GM21447 (cell line): ENCODE results near the gene ACSL5.
"Not testable (repeated sequence)": the region's sequence is repeated elsewhere in the genome, so short reads cannot be mapped to it uniquely, and the experiment has no call there.

ENCODE experiments used
- ATAC-seq: cut with Tn5 transposase; IDR thresholded peaks from one replicate; pipeline ENCODE4 v1.9.1; 2021; ENCODE audit not compliant: unreplicated experiment

The ACSL5 gene

DNA sequence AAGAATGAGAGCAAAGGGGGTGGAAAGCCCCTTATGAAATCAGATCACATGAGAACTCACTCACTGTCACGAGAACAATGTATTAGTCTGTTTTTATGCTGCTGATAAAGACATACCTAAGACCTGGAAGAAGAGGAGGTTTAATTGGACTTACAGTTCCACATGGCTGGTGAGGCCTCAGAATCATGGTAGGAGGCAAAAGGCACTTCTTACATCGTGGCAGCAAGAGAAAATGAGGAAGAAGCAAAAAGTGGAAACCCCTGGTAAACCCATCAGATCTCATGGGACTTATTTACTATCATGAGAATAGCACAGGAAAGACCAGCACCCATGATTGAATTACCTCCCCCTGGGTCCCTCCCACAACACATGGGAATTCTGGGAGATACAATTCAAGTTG, 32.9 kb downstream of the ACSL5 start:
- not testable (repeated sequence) for ATAC-seq

DNA sequence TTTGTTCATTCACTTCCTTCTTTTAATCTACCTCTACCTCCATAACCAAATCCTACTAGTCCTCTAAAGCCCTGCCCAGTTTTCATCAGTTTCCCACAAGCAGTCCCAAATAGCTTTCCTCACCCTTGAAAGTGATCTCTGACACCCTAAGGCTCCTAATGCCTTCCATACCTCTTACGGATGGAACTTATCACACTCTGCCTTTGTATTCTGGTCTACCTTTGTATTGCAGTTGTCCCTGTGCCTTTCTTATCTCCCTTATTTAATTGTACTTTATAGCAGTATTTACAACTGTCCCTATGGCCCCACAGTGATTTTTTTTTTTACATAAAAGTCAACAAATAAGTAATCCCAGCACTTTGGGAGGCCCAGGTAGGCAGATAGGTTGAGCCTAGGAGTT, 33.8 kb downstream of the ACSL5 start:
- ATAC-seq = no peak

DNA sequence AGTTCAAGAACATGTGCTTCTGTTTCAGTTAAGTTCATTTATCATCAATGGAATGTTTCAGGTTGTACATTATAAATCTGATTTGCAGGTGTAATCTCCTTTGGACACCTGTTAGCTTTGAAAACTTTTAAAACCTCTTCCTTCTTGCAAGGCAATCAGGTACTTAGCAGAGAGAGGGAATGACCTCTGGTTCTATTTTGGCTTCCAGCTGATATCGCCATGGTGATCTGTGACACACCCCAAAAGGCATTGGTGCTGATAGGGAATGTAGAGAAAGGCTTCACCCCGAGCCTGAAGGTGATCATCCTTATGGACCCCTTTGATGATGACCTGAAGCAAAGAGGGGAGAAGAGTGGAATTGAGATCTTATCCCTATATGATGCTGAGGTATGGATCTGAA, 35.4 kb downstream of the ACSL5 start:
- no peak for ATAC-seq

DNA sequence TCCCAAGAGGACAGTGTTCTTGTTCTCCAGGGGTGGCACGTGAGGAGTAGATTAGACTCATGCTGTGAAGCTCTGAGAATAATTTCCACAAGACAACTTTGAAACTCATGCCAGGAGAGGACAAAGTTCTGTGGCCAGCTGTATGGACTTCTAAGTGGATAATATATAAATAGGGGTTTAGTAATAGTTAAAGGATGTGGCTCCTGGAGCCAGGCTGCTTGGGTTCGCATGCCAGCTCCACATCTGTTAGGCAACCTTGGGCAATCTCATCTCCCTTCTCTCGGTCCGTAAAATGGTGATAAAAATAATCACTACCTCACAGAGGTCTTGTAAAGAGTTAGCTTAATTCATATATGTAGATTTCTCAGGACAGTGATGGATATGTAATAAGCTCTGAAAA, 35.8 kb downstream of the ACSL5 start:
- no peak for ATAC-seq

DNA sequence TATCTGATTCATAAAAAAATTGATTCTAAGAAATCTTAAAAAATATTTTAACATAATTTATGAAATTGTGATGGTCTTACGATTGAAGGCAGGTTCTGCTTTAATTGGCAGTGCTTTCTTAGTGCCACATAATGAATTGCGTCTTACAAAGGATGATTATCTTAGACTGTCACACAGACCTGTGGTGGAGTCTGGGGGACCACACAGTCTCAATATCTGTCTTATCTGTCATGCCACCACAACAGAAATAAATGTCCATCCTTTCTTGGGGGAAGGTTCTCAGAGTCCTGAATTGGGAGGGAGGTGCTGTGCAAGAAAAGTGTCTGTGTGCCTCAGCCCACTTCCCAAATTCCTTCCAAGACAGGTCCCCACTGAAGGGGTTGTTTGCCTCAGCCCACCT, 38.8 kb downstream of the ACSL5 start:
- no peak for ATAC-seq

DNA sequence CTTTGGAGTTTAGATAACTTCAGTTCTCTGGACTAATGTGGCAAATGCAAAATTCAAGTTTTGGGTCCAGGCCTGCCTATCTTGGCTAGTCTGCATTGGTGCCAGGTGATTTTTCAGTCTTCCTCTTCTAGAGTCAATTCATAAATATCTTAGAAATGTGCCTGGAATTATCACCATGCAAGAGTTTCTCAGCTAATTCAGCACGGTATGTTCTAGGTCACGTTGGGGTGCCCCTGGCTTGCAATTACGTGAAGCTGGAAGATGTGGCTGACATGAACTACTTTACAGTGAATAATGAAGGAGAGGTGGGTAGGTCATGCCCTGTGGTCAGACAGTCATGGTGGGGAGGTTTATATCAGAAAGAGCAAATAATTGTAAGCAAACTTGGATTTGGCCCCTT, 47.8 kb downstream of the ACSL5 start:
- no peak for ATAC-seq

DNA sequence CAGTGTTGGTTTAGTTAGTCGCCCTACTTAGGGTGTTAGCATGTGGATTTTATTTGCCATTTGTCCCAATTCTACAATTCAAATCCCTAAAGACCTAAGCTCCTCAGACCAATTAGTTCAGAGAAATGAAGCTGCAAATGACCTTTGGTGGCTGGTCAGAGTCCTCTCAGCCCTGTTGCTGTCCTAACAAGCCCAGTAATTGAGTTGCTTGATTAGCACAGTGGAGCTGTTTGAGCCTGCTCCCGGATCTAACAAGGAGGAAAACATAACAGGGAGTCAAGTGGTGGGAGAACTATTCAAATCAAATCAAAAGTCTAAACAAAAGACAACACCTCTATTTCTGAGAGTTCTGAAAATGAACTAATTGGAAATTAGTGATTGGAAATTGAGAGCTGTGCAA, 50.7 kb downstream of the ACSL5 start:
- ATAC-seq = no peak

DNA sequence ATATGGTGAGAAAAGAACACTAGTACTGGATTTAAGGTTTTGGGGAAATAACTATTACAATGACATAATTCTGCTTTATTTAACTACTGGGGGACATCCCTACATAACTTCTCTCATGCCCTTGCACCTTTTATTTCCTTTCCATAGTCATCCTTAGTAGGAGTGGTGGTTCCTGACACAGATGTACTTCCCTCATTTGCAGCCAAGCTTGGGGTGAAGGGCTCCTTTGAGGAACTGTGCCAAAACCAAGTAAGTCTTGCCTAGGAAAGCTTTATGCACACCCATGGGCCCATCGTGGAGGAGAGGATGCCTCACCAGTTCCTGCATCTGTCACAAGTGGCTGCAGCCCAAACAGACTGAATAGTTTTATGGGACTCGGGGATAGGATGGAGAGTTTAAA, 52.2 kb downstream of the ACSL5 start:
- ATAC-seq = no peak

DNA sequence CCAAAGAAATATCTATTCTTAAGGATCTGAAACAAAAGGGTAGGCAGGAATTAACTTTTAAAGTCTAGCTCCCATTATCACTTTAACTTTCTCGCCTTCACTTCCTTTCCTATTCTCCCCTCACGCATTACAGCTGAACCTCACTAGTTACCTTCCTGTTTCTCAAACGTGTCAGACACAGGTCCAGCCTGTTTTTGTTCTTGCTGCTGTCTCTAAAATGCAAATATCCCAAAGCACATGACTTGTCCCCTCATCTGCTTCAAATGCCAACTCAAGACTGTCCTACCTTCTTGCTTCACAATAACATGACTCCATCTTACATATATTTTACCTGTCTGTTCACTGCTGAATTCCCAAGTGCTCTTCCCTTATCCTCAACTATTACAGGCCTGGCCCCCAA, 55.2 kb downstream of the ACSL5 start:
- ATAC-seq = peak; percentile 53

DNA sequence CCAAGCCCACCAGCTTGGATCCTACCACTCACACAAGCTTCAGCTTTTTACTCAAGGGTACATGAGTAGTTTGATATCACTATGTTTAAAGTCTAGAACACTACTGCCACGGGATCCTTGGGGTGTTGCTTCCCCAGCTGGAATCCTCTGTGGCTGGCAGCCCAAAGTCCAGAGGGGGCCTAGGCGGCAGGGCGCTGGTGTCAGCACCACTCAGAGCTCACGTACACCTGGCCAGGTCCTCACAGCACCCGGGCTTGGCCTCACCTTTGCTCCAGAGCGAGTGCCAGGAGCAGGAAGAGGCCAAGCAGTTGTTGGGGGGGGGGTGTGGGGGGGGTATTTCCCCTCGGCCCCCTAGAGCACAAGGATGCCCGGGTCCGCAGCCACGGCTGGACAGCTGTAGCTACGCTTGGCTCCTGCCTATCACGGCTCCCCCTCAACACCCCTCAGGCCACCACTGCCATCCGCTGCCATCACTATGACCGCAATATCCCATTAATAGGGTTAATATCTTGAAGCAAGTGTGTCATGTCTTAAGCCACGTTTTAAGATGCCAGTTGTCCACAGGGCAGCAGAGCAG, 55.8 kb downstream of the ACSL5 start:
- no peak for ATAC-seq

DNA sequence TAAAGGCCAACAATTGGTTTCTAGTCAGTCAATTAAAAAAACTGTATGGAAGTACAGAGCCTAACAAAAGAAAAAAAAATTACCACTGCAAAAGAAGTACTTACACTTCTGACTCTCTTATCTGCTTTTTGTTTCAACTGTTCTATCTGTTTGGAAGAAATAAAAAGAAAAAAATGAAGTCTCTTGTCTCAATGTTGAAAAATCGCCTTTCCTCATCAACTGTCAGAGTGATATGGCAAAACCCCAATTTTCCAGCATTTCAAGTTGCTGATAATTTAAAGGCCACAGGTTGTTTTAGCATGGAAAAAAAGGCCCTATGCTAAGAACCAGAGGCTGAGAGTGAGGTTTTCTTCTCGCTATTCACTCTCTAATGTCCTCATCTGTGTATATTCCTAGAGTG, 59.2 kb downstream of the ACSL5 start:
- no peak for ATAC-seq

DNA sequence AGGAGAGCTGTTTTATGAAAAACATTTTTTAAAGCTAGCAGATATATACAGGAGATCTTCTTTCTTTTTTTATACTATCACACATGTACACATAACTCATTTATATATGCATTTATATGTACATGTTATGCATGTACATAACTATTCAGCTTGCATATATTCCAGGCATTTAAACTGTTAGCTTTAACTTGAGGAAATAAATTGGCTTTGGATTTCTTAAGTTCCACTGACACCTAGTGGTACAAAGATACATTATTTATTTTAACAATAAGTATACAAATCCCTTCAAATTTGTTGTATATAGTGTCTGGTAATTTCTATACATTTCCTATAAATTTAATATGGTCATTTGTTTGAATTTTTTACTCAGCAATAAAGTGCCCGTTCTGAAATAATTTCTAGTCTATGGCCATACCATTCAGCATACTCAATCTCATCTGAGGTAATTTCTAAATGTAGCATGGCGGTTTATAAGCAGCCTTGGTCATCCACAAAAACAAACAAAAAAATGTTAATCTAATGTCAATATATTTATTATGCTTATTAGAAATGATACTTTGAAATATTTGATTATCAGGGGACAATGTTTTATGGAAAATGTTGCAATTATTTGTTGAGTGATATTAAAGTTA, 61.2 kb downstream of the ACSL5 start:
- ATAC-seq = no peak

DNA sequence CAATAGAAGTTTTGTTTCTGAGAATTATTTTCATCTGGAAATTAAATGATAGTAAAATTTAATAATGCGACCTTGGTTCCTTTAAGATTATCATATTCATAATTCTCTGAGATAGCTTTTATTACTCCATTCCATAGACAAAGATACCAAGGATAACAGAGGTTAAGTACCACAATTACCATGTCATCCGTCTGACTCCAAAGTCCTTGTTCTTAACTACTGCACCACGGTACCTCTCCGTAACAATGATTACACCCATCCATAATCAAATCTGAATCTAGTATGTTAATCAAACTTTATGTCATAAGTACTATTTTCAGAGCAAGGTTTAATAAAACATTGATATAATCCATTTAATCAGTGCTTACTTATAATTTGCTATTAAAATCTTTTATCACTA, 64.4 kb downstream of the ACSL5 start:
- ATAC-seq = no peak

DNA sequence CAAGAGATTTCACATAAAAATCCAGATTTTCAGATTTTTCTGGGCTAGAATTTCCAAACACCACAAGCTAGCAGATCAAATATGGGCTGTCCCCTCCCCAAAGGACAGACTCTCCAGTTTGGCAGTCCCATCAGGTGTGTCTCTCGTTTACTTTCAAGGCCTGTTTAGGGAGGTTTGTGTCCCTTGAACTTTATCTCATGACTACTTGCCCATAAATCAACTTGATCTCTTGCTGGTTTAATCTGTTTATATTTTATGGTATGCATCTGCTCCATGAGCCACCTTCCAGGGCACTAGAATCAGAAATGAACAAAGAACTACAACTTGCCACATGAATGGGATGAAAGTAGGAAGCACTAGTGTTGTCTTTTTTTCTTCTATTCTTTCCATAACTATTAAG, 67.6 kb downstream of the ACSL5 start:
- ATAC-seq = no peak

DNA sequence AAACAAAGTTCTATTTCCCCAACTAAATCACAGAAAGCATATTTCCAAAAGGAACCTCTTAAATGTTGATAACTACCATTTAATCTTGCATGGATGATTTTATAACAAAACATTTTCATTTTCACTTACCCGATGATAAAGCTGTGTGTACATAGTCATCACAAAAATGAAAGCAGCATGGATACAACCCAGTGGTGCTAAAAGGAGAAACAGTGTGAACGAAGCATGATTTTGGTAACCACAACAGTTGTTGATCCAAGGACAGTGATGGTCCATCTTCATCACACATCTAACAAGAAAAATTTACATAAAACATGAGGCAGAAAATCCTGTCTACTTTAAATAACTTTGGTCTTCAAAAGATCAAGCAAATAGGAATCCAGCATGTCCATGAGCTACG, 68.1 kb downstream of the ACSL5 start:
- ATAC-seq = no peak

DNA sequence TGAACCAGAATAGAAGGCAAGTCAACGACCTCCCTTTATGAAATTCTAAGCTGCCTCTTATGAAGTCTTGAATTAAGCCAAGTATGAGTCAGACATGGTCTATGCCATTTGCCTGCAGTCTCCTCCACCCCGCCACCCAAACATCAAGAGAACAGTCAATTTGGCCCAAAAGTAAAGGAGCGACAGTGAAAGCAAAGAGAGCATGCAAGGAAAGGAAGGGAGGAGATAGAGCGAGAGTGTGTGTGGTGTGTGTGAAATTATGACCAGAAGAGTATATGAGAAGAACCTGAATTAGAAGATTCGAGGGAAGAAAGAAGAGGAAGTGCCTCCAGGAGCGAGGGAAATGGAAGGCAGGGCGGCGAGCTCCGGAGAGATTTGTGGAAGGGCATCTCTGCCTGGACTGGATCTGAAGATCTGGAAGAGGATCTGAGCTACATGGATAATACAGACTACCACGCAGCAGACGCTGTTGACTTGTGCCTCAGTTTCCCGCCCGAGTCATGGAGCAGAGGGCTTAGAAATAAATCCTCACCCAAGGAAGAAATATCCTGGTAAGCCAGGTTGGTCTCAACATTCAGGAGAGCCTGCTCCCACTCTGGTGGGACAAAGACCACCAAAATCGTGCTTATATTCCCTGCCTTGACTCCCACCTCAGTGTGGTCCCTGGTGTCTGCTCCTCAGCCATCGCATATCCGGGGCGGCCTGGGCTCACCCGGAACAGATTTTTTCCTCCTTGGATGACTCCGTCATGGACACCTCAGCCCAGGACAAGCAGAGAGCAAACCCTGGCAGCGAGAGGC, 72.3 kb downstream of the ACSL5 start:
- no peak for ATAC-seq

DNA sequence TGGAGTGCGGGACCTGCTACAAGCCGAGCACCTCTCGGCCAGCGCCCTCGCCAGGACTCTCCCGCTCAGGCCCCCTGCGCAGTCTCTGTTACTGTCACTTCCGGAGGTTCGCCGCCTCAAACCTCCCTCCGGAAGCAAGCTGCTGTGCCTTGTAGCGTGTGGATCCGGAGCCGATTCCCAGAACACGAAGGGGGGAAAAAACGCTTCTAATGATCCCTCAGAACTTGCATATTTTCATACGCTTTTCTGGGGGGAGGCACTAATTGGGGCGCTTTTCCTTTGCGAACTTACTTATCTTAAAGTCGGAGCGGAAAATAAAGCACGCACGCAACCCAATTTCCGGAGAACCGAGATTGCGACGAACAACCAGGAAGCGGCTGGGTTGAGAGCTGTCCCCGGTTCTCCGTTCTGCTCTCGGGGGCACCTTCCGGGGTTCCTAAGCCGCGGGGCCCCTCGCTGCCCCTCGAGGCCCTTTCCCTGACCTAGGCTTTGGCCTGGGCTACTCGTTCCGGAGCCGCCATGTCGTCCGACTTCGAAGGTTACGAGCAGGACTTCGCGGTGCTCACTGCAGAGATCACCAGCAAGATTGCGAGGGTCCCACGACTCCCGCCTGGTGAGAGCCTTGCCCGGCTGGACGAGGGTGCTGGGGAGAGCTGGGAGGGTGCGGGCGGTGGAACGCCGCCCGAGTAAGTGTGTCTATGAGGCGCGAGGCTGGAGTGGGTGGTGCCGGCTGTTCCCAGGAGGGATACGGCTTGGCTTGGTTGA, 73.1 kb downstream of the ACSL5 start, which contains the start of the genes VTI1A and ZDHHC6:
Gene VTI1A (plus strand): TSS at position 361 of the 765 bp plus-strand sequence. CDS start 159 bp downstream, at position 520.
Gene ZDHHC6 (minus strand): TSS at position 60 of the 765 bp plus-strand sequence. CDS start 1,478 bp downstream, outside the sequence.
- ATAC-seq = peak; percentile 93

DNA sequence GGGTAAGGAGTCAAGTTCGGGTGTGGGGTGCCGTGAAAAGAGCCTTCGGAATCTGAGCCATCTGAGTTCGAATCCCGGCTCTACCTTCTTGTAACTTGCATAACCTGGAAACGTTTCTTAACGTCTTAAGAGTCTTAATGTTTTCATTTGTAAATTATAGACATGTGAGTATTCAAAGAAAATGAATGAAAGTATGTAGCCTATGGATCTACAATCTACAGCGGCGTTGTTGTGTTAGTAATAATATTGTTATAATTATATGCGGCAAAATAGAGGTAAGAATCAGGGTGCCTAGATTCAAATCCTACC, 73.7 kb downstream of the ACSL5 start:
- no peak for ATAC-seq

DNA sequence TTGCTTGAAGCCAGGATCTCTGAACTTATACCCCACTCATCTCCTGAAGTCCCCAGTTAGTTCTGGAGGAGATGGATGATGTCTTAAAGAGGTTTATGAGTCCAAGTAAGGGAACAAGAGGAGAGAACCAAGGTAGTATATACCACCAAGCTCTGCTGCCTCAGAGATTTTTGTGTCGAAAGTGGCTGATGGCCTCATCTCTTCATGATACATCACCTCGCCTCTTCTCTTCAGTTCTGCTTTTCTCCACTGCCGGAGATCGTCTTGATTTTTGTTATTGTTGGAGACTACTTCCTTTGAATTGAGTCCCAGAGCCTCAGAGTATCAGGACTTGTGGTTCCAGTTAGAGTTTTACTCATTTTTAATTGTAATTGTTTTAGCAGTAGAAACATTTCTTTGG, 75.0 kb downstream of the ACSL5 start:
- ATAC-seq = no peak

DNA sequence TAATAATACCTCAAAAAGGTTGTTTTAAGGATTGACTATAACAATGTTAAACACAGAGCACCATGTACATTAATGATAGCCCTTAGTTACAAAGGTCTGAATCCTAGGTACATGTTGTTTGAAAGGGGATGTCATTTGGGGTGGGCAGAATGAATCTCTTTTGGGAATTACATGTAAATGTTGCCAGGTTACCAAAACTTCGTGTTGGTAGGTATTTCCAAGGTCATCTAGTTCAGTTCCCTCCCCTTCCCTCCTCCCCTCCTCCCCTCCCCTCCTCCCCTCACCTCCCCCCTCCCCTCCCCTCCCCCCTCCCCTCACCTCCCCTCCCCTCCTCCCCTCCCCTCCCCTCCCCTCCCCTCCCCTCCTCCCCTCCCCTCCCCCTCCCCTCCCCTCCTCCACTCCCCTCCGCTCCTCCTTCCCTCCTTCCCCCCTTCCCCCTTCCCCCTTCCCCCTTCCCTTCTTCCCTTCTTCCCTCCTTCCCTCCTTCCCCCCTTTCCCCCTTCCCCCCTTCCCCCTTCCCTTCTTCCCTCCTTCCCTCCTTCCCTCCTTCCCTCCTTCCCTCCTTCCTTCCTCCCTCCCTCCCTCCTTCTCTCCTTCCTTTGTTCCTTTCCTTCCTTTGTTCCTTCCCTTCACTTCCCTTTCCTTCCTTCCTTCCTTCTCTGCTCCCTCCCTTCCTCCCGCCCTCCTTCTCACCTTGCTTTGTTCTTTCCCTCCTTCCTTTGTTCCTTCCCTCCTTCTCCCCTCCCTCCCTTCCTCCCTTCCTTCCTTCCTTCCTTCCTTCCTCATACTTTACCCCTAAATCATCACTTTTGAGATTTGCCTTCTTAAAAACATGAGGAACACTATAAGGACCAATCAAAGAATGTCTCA, 81.2 kb downstream of the ACSL5 start:
- no peak for ATAC-seq

DNA sequence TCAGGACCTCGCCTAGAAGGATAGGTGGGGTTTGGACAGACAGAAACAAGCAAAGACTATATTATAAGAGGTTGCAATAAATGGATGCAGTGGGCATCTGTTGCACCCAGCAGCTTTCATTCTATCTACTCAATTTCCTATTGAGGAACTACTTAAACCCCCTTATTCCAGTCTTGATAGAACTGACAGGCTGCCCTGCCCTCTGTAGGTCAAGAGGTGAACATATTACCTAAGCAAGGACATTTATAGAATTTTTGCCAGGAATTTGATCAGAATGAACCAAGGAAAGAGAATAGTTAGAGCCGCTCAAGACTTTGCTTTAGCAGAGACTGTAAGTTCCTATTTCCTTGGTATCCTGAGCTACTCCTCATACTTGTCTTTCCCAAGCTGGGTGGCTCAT, 82.6 kb downstream of the ACSL5 start:
- no peak for ATAC-seq
